HG03025 (cell line): ENCODE data around the gene NDC80.
"Not testable (repeated sequence)": the region's sequence is repeated elsewhere in the genome, so short reads cannot be mapped to it uniquely, and the experiment has no call there.

Experiments used
- ATAC-seq: cut with Tn5 transposase; IDR thresholded peaks from one replicate; pipeline ENCODE4 v1.9.1; 2021; ENCODE audit warnings: mild to moderate bottlenecking, moderate library complexity; ENCODE audit not compliant: unreplicated experiment, low FRiP score

NDC80 gene

DNA sequence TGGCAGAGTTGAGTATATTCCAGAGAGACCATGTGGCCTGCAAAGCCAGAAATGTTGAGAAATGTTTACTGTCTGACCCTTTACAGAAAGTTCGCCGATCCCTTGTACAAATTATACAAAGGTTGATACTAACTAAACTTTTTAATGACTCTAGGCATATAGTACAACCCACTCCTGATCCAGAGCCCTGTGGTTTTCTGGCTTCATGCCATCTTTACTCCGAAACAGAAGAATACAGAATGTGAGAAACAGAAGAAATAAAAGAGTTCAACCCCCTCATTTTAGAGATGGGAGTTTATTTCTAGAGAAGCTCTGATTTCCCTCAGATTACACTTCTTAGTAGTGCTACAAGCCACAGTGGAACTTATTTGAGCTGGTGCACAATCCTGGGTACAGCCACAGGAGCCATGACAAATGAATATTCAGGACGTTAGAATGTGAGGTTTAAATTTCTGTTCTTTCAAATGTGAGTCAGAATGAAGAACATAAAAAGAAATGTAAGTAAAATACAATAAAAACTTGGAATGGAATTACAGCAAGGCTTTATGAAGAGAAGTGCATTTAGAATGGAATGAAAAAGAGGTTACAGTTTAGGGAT lies 46.1 kb downstream of the NDC80 start:
- no peak for ATAC-seq

DNA sequence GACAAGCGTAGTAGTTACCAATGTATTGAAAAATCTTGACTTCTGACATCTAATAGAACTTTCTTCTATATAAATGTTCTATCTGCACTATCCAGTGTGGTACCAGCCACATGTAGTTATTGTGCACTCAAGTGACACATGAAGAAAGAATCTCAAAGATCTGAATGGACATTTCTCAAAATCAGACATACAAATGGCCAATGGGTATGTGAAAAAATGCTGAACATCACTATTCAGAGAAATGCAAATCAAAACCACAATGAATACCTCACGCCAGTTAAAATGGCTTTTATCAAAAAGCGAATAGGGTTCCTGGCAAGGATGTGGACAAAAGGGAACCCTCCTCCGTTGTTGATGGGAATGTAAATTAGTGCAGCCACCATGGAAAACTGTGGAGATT lies 46.7 kb downstream of the NDC80 start:
- no peak for ATAC-seq

GRCh38 chr18:2625217-2625616 lies 53.9 kb downstream of the NDC80 start:
- ATAC-seq = no peak

GRCh38 chr18:2627821-2628276 lies 56.5 kb downstream of the NDC80 start:
- ATAC-seq = no peak

GRCh38 chr18:2629003-2629402 lies 57.6 kb downstream of the NDC80 start:
- no peak for ATAC-seq

GRCh38 chr18:2635586-2635985 lies 64.2 kb downstream of the NDC80 start:
- ATAC-seq = no peak

- no peak for ATAC-seq
Observed at GRCh38 chr18:2636126-2636631, 64.8 kb downstream of the NDC80 start.

- ATAC-seq = peak; percentile 48
Observed at GRCh38 chr18:2641638-2642037, 70.3 kb downstream of the NDC80 start.

DNA sequence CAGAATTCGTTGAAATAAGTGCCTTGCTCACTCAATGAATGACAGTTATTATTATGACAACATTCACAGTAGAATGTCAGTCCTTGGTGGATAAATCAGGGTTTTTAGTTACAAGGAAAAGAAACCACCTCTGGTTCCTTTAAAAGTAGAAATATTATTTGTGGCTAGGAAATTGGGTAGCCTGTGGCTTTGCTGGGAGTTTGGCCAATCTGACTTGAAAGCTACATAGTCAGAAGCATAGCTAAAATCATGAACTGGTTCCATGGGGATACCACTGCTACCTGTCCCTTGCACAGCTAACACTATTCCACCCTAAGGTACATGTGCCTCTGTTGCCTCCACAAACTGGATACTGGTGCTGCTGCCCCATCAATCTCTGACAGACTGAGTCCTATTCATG lies 71.4 kb downstream of the NDC80 start:
- no peak for ATAC-seq

- ATAC-seq = no peak
Observed at GRCh38 chr18:2644535-2644934, 73.2 kb downstream of the NDC80 start.

DNA sequence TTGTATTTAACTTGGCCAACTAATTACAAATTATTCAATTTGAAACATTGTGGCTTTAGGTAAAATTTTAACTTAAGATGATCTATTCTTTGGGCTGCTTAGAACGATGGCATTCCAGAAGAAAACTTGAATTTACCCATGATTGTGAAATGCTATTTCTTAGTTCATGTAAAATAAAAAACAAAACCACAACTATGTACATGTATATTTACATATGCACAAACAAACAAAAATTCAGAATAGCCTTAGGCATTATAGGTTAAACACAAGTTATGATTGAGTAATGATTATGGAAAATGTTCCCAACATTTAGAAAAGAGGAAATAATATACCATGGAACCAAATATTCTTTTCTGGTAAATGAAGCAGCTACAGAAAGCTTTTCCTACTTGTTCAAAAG lies 80.6 kb downstream of the NDC80 start:
- ATAC-seq = no peak

- ATAC-seq = no peak
Observed at GRCh38 chr18:2653467-2653866, 82.1 kb downstream of the NDC80 start.

DNA sequence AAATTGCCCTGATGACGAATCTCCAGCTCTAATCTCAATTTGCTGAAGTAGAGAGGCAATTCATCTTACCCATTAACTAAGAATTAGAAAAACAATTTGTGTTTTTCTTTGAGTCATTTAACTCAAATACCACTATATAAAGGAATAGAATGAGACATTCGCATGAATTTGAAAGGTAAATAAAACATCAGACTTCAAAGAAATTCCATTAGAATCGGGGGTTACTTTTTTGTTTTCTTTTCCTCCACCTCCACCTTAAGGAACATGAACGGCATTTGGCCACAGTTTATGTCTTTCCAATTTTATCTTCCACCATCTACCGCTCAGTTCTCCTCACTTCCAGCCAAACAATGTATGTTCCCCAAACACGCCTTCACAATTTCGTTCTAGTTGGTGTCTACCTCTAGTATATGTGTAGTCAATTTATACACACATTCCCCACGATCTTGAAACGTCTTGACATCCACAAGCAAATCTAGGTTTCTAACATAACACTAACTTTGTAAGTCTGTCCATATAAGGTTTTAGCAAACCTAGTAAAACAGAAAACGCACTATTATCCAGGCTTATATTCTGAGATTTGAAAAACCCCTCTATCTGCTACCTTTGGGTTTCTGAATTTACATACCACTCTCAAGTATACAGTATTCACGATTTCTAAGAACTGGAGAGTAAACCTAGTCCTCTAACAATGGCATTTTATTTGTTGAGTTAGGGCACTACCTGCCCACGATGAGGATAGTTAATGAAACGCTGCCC lies 83.0 kb downstream of the NDC80 start:
- no peak for ATAC-seq

DNA sequence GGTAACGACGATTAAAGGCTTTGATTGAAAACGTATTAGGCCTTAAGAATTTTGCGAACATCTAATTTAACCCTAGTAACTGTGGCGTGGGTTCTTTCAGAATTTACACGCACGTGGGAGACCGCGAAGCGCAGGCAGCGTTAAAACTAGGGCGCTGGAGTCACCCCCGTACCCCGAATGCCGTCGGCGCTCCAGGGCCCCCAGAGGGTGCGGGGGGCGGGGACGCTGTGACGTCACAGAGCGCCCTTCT lies 83.5 kb downstream of the NDC80 start:
- ATAC-seq = peak; percentile 40

GRCh38 chr18:2655178-2655953 lies 84.0 kb downstream of the NDC80 start, which contains the start of gene SMCHD1:
Gene SMCHD1, plus strand, starts transcription at chr18:2655726. Its CDS starts 350 bp downstream, at chr18:2656076.
- peak; percentile 73 for ATAC-seq

- ATAC-seq = peak; percentile 25
Observed at GRCh38 chr18:2655954-2656236, 84.5 kb downstream of the NDC80 start.

- peak; percentile 10 for ATAC-seq
Observed at GRCh38 chr18:2656237-2656980, 85.1 kb downstream of the NDC80 start.

- ATAC-seq = no peak
Observed at GRCh38 chr18:2656981-2657512, 85.7 kb downstream of the NDC80 start.

DNA sequence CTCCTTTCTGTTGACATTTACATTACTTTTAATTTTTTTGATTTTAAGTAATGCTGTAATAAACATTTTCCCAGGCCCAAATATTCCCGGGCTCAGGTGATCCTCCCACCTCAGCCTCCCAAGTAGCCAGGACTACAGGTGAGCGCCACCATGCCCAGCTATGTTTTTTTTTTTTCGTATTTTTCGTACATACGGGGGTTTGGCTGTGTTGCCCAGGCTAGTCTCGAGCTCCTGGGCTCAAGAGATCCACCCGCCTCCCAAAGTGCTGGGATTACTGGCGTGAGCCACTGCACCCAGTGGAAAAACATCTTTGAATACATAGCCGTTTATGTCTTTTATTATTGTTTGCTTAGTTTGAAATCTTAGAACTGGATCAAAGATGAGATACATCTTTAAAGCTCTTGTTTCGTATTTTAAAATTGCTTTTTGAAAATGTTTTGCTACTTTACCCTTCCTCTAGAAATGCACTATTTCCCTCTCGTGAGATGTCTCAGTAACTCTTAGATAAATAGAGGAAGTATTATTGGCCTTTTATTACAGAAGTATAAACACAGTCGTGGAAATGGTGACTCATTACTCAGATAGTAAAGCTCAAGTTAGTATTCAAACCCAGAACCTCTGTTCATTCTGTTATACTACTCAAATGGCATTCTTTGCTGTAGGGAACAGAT lies 86.6 kb downstream of the NDC80 start:
- no peak for ATAC-seq

- not testable (repeated sequence) for ATAC-seq
Observed at GRCh38 chr18:2660849-2661248, 89.5 kb downstream of the NDC80 start.
